NOMO-1 treated with dmso at 0.1 percent for 144 hours (cell line): ENCODE results near the gene OMA1.

ENCODE experiments used
- DNase-seq: peaks from one replicate; lab custom pipeline; 2025; ENCODE audit not compliant: unreplicated experiment; lab: John Stamatoyannopoulos, UW

Gene OMA1

GRCh38 chr1:58432851-58433668 lies 113.5 kb downstream of the OMA1 start:
- no peak for DNase-seq

DNA sequence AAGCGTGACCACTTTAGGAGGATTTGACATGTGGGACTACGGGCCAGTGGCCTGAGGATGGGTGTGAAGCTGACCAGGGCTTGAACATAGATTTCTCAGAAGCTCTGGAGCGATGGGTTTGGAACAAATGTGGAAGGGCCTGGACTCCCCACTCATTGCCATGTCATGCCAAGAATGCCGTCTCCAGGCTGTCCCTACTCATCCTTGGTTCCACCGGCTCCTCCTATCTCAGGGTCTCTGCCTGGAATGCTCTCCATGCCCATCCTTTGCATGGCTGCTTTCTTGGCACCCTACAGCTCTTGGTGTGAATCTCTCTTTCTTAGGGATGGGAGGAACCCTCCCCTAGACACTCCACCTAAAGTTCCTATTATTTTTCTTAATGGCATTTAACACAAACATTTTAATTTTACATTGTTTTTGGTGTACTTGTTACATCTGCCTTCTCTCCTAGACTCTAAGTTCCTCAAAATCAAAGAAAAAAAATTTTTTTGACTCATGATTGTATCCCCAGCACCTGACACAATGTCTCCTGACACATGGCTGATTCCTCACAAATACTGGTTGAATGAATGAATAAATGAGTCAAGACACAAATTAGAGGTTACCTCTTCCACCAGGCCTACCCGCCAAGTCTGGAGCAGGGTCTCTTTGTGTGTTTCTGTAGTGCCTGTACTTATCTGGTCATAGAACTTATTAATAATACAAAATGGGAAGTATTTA lies 114.5 kb downstream of the OMA1 start:
- no peak for DNase-seq
